K562 (cell line): ENCODE data around the gene PRPF6. TPM values are rescaled to one million over a fixed set of nuclear protein-coding genes. Genes with fewer than 3 reads are reported as not detected.
A peak's percentile ranks its signal among the peaks of the same experiment; 100 is the strongest.

ENCODE experiments used
- ATAC-seq: fragments of 200-7000 bp; cut with Tn5 transposase; 3 replicates; pipeline ENCODE4 v1.9.1; 2020; ENCODE audit warnings: moderate library complexity
- BruUV-seq: library from RNA; stranded (reverse); fragments of 400-500 nt; replicated peaks from 2 replicates; lab custom pipeline; 2021; lab: Mats Ljungman, UMichigan
- CTCF ChIA-PET: fragments of 300-600 bp; formaldehyde crosslinking; extraction: SDS; loops from one replicate; lab custom pipeline; 2021; ENCODE audit warnings: low intra/inter-chr PET ratio; lab: Yijun Ruan, JAX
- POLR2A ChIA-PET: fragments of 300-600, 350-650 bp; sonication (Branson Sonifier 250); formaldehyde crosslinking; extraction: SDS; loops from one replicate; lab custom pipeline; 2021; ENCODE audit warnings: antibody characterized with exemption, inconsistent platforms; lab: Yijun Ruan, JAX
- DNase-seq, 4 experiments: peaks; one replicate each; pipeline versions ENCODE4 v3.0.0 to v3.0.0-alpha.2; 2011 to 2018; ENCODE audit warnings: low spot score in 3 of 4, mixed read lengths in 3 of 4; ENCODE audit errors: extremely low read depth in 1 of 4
- FAIRE-seq: peaks from 2 replicates; lab custom pipeline; 2011; peaks lifted over from hg19 to GRCh38; lab: Jason Lieb, UNC
- H2AFZ ChIP-seq: 2 replicates; pipeline ENCODE4 v1.6.0; 2011; ENCODE audit warnings: low read depth, low read length, control low read depth, inconsistent platforms
- H3K27ac ChIP-seq: fragments of 200-600 bp; 3 replicates; pipeline ENCODE4 v1.8.0; 2011; ENCODE audit warnings: low read depth, mild to moderate bottlenecking, control low read depth, inconsistent platforms, low read length, moderate library complexity, mixed read lengths; ENCODE audit errors: extremely low read depth
- H3K27me3 ChIP-seq, 2 experiments: fragments of 300-600 bp in 1 of 2; 2 replicates in 1 of 2; 3 replicates in 1 of 2; pipeline versions ENCODE4 v1.6.0 to v1.8.0; 2011; ENCODE audit warnings: inconsistent platforms in 2 of 2, low read length in 2 of 2, mild to moderate bottlenecking in 1 of 2, mixed read lengths in 1 of 2, moderate library complexity in 1 of 2; ENCODE audit not compliant: control insufficient read depth in 2 of 2, insufficient read depth in 2 of 2
- H3K36me3 ChIP-seq: fragments of 300-600 bp; 3 replicates; pipeline ENCODE4 v1.8.0; 2011; ENCODE audit warnings: mild to moderate bottlenecking, low read length, inconsistent platforms; ENCODE audit not compliant: control insufficient read depth, insufficient read depth
- H3K4me1 ChIP-seq, 2 experiments: fragments of 200-600 bp in 1 of 2; replicated peaks in 1 of 2; 2 replicates in 1 of 2; 3 replicates in 1 of 2; pipeline versions ENCODE4 v1.5.1 to v1.8.0; 2011; ENCODE audit warnings: inconsistent platforms in 2 of 2, low read length in 2 of 2, mild to moderate bottlenecking in 1 of 2, mixed read lengths in 1 of 2, moderate library complexity in 1 of 2; ENCODE audit not compliant: control insufficient read depth in 2 of 2, insufficient read depth in 2 of 2
- H3K4me2 ChIP-seq: 2 replicates; pipeline ENCODE4 v1.6.1; 2011; ENCODE audit warnings: low read length, control low read depth, inconsistent platforms, mixed read lengths; ENCODE audit not compliant: insufficient read depth
- H3K4me3 ChIP-seq: fragments of 200-600 bp; sonication (generic), shearing (Covaris generic); 2 replicates; pipeline ENCODE4 v1.5.1; 2016; ENCODE audit warnings: control low read depth, inconsistent platforms
- H3K79me2 ChIP-seq: fragments of 200-600 bp; 3 replicates; pipeline ENCODE4 v1.8.0; 2011; ENCODE audit warnings: low read length, inconsistent platforms; ENCODE audit not compliant: control insufficient read depth, insufficient read depth
- H3K9ac ChIP-seq, 2 experiments: 2 replicates each; pipeline versions ENCODE4 v1.6.0 to v1.6.1; 2011; ENCODE audit warnings: low read depth in 2 of 2, low read length in 2 of 2, control low read depth in 1 of 2, inconsistent platforms in 1 of 2, mild to moderate bottlenecking in 1 of 2, mixed read lengths in 1 of 2; ENCODE audit not compliant: insufficient read depth in 1 of 2
- H3K9me1 ChIP-seq: one replicate; pipeline ENCODE4 v1.6.0; 2011; ENCODE audit warnings: inconsistent platforms, mild to moderate bottlenecking, low read length, moderate library complexity; ENCODE audit not compliant: control insufficient read depth, insufficient read depth
- H3K9me3 ChIP-seq: replicated peaks from 2 replicates; pipeline ENCODE4 v1.5.1; 2011; ENCODE audit warnings: low read depth, low read length, inconsistent platforms; ENCODE audit not compliant: control insufficient read depth, insufficient read depth
- H4K20me1 ChIP-seq: replicated peaks from 2 replicates; pipeline ENCODE4 v1.6.1; 2011; ENCODE audit warnings: low read length, inconsistent platforms, mixed read lengths; ENCODE audit not compliant: control insufficient read depth, insufficient read depth
- ARID3A ChIP-seq: IDR thresholded peaks from 2 replicates; pipeline ENCODE4 v1.6.1; 2012; ENCODE audit warnings: low read depth, low read length, improper control_type of control experiment, borderline replicate concordance
- CSDE1 ChIP-seq, 2 experiments: fragments of 450-650 bp; IDR thresholded peaks; 2 replicates each; pipeline ENCODE4 v1.6.1; 2016; ENCODE audit warnings: mild to moderate bottlenecking in 1 of 2
- FOSL1 ChIP-seq: fragments of 200-800 bp; sonication (Bioruptor generic); conservative IDR thresholded peaks from 2 replicates; pipeline ENCODE4 v1.6.1; 2016; ENCODE audit warnings: missing genetic modification characterization, missing compliant biosample characterization
- FOXM1 ChIP-seq, 2 experiments: fragments of 450-650 bp in 1 of 2; sonication (generic) in 1 of 2; formaldehyde crosslinking in 1 of 2; IDR thresholded peaks; 2 replicates each; pipeline versions ENCODE4 v1.6.1 to v1.9.0; 2017 to 2022; ENCODE audit warnings: low read depth in 2 of 2, mild to moderate bottlenecking in 2 of 2, missing genetic modification reagents in 1 of 2, moderate library complexity in 1 of 2
- KDM4B ChIP-seq, 2 experiments: fragments of 450-650 bp in 1 of 2; sonication (generic) in 1 of 2; IDR thresholded peaks; 2 replicates each; pipeline ENCODE4 v1.6.1; 2016 to 2017; ENCODE audit warnings: borderline replicate concordance in 2 of 2, antibody characterized with exemption in 1 of 2, low read depth in 1 of 2, mild to moderate bottlenecking in 1 of 2
- MCM2 ChIP-seq: fragments of 450-650 bp; IDR thresholded peaks from 2 replicates; pipeline ENCODE4 v1.6.1; 2017; ENCODE audit warnings: low read depth, mild to moderate bottlenecking
- MCM3 ChIP-seq: fragments of 450-650 bp; IDR thresholded peaks from 2 replicates; pipeline ENCODE4 v1.6.1; 2016
- NCOA2 ChIP-seq, 2 experiments: fragments of 450-650 bp; IDR thresholded peaks; 2 replicates each; pipeline ENCODE4 v1.6.1; 2018; ENCODE audit warnings: mild to moderate bottlenecking in 2 of 2, moderate library complexity in 1 of 2; ENCODE audit not compliant: partially characterized antibody in 2 of 2
- NFATC3 ChIP-seq: fragments of 450-650 bp; IDR thresholded peaks from 2 replicates; pipeline ENCODE4 v1.6.1; 2017; ENCODE audit warnings: mild to moderate bottlenecking
- POLR2A ChIP-seq: fragments of 450-650 bp; conservative IDR thresholded peaks from 2 replicates; pipeline ENCODE4 v1.6.1; 2016
- RBFOX2 ChIP-seq: fragments of 200-400 bp; formaldehyde crosslinking; IDR thresholded peaks from 2 replicates; pipeline ENCODE4 v1.6.1; 2017; ENCODE audit warnings: low read depth, mild to moderate bottlenecking, low read length, moderate library complexity
- RCOR1 ChIP-seq, 2 experiments: IDR thresholded peaks; 2 replicates each; pipeline ENCODE4 v1.6.1; 2012; ENCODE audit warnings: low read depth in 2 of 2, low read length in 2 of 2, borderline replicate concordance in 1 of 2, improper control_type of control experiment in 1 of 2
- SIN3A ChIP-seq, 2 experiments: fragments of 150-350 bp in 1 of 2; IDR thresholded peaks; 2 replicates each; pipeline ENCODE4 v1.6.1; 2011 to 2016; ENCODE audit warnings: borderline replicate concordance in 2 of 2, low read depth in 2 of 2, low read length in 2 of 2, mild to moderate bottlenecking in 2 of 2, moderate library complexity in 2 of 2; ENCODE audit not compliant: control insufficient read depth in 1 of 2
- ZFPM2 ChIP-seq: fragments of 250-450 bp; sonication (Bioruptor Pico); IDR thresholded peaks from 2 replicates; pipeline ENCODE4 v1.5.1; 2022; ENCODE audit warnings: mild to moderate bottlenecking
- ZNF384 ChIP-seq: IDR thresholded peaks from 2 replicates; pipeline ENCODE4 v1.6.1; 2012; ENCODE audit warnings: low read depth, low read length, improper control_type of control experiment
- ZNF445 ChIP-seq: fragments of 250-450 bp; sonication (Bioruptor Pico); IDR thresholded peaks from 2 replicates; pipeline ENCODE4 v1.4.0; 2020; ENCODE audit warnings: low read depth, mild to moderate bottlenecking, moderate library complexity
- ZNF639 ChIP-seq, 2 experiments: fragments of 200-800 bp in 1 of 2; sonication (Bioruptor generic) in 1 of 2; sonication (generic) in 1 of 2; formaldehyde crosslinking in 1 of 2; IDR thresholded peaks in 1 of 2; conservative IDR thresholded peaks in 1 of 2; 2 replicates each; pipeline versions ENCODE4 v1.5.0 to v1.6.1; 2016 to 2020; ENCODE audit warnings: missing compliant biosample characterization in 1 of 2, missing genetic modification characterization in 1 of 2, missing genetic modification reagents in 1 of 2
- ZNF766 ChIP-seq: fragments of 200-800 bp; sonication (Bioruptor generic); conservative IDR thresholded peaks from 2 replicates; pipeline ENCODE4 v1.6.1; 2016; ENCODE audit warnings: missing genetic modification characterization, missing compliant biosample characterization
- WGBS: fragments of 100-300 bp; shearing (Covaris generic); methylation state at CpG from one replicate; pipeline ENCODE4 v1.1.6; 2016; ENCODE audit warnings: low coverage, mixed read lengths; ENCODE audit not compliant: insufficient coverage; ENCODE audit errors: missing lambda C conversion rate; 5-methylcytosine and 5-hydroxymethylcytosine counted together
- in situ Hi-C: fragments of 300-500 bp; cut with MboI; formaldehyde crosslinking; loops from 4 replicates; pipeline ENCODE4 v1.15.0; 2018; ENCODE audit warnings: inconsistent platforms, mixed read lengths
- intact Hi-C: fragments of 100-400 bp; cut with micrococcal nuclease; formaldehyde crosslinking; loops from 2 replicates; pipeline ENCODE4 v1.14.2; 2022
- polyA plus RNA-seq, 8 experiments: library from polyadenylated mRNA; depleted of rRNA in 4 of 8; stranded (reverse) in 5 of 8; unstranded in 3 of 8; fragments of >200 nt; fragmentation: Nextera tagmentation in 2 of 8; fragmentation: Illumina TruSeq in 1 of 8; extraction: Ambion mirVana in 2 of 8; extraction: Trizol in 1 of 8; gene quantifications; 2 replicates each; pipeline versions ENCODE4 v1.2.1 to v1.2.3, GENCODE V29; 2011 to 2014; ENCODE audit warnings: inconsistent platforms in 1 of 8, missing spikeins in 1 of 8
- total RNA-seq, 7 experiments: library from RNA; depleted of rRNA in 6 of 7; stranded (reverse); fragments of >200 nt in 6 of 7; fragmentation: Illumina TruSeq in 2 of 7; extraction: Trizol in 2 of 7; gene quantifications; 2 replicates each; pipeline versions ENCODE4 v1.2.1 to v1.2.3, GENCODE V29; 2011 to 2021; ENCODE audit warnings: low replicate concordance in 1 of 7

The PRPF6 gene
- total and polyA plus RNA-seq, 9 of the 15 experiments (the other 6 are each of a cell fraction or from before 2014, with no cell fraction given), result 4.2 to 83.2 (median 59.9) TPM

- H2AFZ ChIP-seq, result peak within 1 kb of the TSS; percentile 92
- intact Hi-C loops, result no loop called here
- TF ChIP-seq ZFPM2 (CRISPR knock-in tag) (no peak), RBFOX2 (peak; percentile 60), ZNF639 (CRISPR knock-in tag; conservative IDR thresholded peaks at IDR 0.05 in 1 of 2, IDR thresholded peaks at IDR 0.05 in 1 of 2) (0 out of 4 replicates have a peak, but pooled peaks of 1 of the 2 experiments have one; percentile 14), NFATC3 (no peak), RCOR1 (IDR thresholded peaks at IDR 0.05; ENCODE audit: borderline replicate concordance in 1 of 2, low read depth in 2 of 2, low read length in 2 of 2) (no peak), KDM4B (IDR thresholded peaks at IDR 0.05; ENCODE audit: borderline replicate concordance in 2 of 2, low read depth in 1 of 2) (no peak), CSDE1 (IDR thresholded peaks at IDR 0.05) (no peak), ZNF766 (no peak), ARID3A (no peak), ZNF384 (no peak), ZNF445 (no peak), NCOA2 (IDR thresholded peaks at IDR 0.05; ENCODE audit: partially characterized antibody in 2 of 2) (no peak), POLR2A (no peak), MCM2 (no peak), FOXM1 (IDR thresholded peaks at IDR 0.05; ENCODE audit: low read depth) (no peak), FOXM1 (CRISPR knock-in tag; IDR thresholded peaks at IDR 0.05; ENCODE audit: low read depth) (no peak), SIN3A (IDR thresholded peaks at IDR 0.05; ENCODE audit: borderline replicate concordance in 2 of 2, control insufficient read depth in 1 of 2, low read depth in 2 of 2, low read length in 2 of 2) (peak in 1 of 2 experiments; percentile 64; a peak in 1 of 4 replicates), MCM3 (no peak), FOSL1 (tag) (no peak)
These were observed 68.3 kb downstream of the PRPF6 start, which contains the start of gene SOX18 for GRCh38 chr20:64049060-64049877. TSS of gene SOX18 (minus strand) at chr20:64049639. CDS start at chr20:64049516, 123 bp downstream.

More at GRCh38 chr20:64049060-64049877, 68.3 kb downstream of the PRPF6 start, which contains the start of gene SOX18:
- Histone ChIP-seq H3K79me2 (peaks cover 12% of the 10 kb centered on the region), H3K4me2 (peak within 1 kb of the TSS; percentile 82), H3K4me3 (peak within 1 kb of the TSS; percentile 48), H4K20me1 (no peaks in the 10 kb centered on the region), H3K9ac (peak within 1 kb of the TSS; percentile 68 to 93), H3K9me1 (peaks cover 4% of the 10 kb centered on the region), H3K36me3 (peaks cover 12% of the 10 kb centered on the region; the same call in 1 of the 3 replicates), H3K4me1 (peaks cover 40 to 88% of the 10 kb centered on the region in 2 experiments), H3K27ac (peak within 1 kb of the TSS; percentile 85), H3K9me3 (no peaks in the 10 kb centered on the region), H3K27me3 (no peaks in the 10 kb centered on the region)
- ChIA-PET POLR2A (interaction anchor here (1.0 to 1.1 kb wide), 2 partner anchors 8 to 9 kb away, joined by 3 read pairs; no protein-coding TSS in a partner anchor), CTCF (no interaction called here)
- FAIRE-seq (no peak), DNase-seq (peak; percentile 73 to 90 (median 83)), ATAC-seq (peak; percentile 52)
- in situ Hi-C loops, result no loop called here
- 0% methylated on average over 5 of the region's 111 CpGs for WGBS
- no TSS peak for BruUV-seq
